Left ventricle myocardium inferior (tissue), 1 donor: Measurements from ENCODE around the gene GRIK4. TPM values are rescaled to one million over a fixed set of nuclear protein-coding genes. Genes with fewer than 3 reads are reported as not detected.

ENCODE experiments used
- DNase-seq: peaks from one replicate; pipeline ENCODE4 v3.0.0-alpha.2; 2020
- H3K27ac ChIP-seq: fragments of 200-600 bp; replicated peaks from 2 replicates; pipeline ENCODE4 v1.8.0; 2021
- H3K27me3 ChIP-seq: fragments of 200-600 bp; 2 replicates; pipeline ENCODE4 v1.8.0; 2021; ENCODE audit warnings: low read depth
- H3K36me3 ChIP-seq: fragments of 200-600 bp; 2 replicates; pipeline ENCODE4 v1.8.0; 2021
- H3K4me1 ChIP-seq: fragments of 200-600 bp; 2 replicates; pipeline ENCODE4 v1.8.0; 2021
- H3K4me3 ChIP-seq: fragments of 200-600 bp; 2 replicates; pipeline ENCODE4 v1.8.0; 2021; ENCODE audit warnings: mild to moderate bottlenecking, moderate library complexity
- H3K9me3 ChIP-seq: fragments of 200-600 bp; replicated peaks from 2 replicates; pipeline ENCODE4 v1.8.0; 2021
- intact Hi-C: fragments of 100-400 bp; cut with micrococcal nuclease; formaldehyde crosslinking; loops from one replicate; pipeline ENCODE4 v1.11.0; 2022
- total RNA-seq: library from RNA; stranded (reverse); fragmentation: NEBNext Ultra II Directional; extraction: Animal tissue kit (Norgen Biotek cat#: 25700); gene quantifications from one replicate; pipeline ENCODE4 v1.2.1, GENCODE V29; 2021
- TF ChIP-seq, protein P1 (sequence below): fragments of 200-600 bp; IDR thresholded peaks from 2 replicates; pipeline ENCODE4 v1.8.0; 2021; ENCODE audit warnings: antibody characterized with exemption, mild to moderate bottlenecking, borderline replicate concordance
- donor health status: DM: no; HTN: yes; CAD: no; lungs with severe emphysema.

Gene GRIK4
- total RNA-seq, 1 donor from 2014 or later, result 0.16 TPM

DNA sequence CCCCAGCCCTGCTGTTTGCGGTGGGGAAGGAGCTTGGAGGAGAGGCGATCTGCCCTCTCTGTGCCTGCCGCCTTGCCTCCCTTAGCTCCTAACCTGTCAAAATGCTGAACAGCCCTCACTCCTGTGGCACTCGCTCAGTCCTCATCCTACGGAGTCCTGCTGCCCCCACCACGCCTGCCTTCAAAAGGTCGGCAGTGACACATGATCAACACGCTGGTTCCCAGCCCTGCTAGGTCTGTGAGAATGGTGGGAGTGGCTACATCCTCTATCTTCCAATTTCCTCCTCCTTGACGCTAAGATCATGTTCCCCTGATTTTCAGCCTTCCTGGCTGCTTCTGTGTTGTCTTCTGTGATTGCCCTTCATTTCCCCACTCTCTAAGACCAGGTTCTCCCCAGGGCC lies 392.1 kb downstream of the GRIK4 start:
- no peak overlapping the region for H3K27ac ChIP-seq

DNA sequence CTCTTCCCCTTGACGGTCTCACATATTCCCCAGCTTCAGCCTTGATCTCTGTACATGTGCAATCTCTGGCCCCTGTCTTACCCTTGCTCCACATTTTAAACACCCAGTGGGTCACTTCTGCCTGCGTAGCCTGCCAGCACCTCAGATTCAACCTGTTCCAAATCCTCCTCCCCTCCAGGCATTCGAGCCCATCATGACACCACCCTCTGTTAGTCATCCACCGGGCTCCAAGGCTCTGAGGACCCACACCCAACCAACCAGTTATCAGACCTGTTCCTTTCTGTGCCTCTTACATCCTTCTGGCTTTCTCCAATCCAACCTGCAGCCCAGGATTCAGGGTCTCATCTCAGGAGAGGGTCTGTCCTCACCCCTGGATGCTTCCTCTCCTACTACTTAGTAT lies 392.6 kb downstream of the GRIK4 start:
- Histone ChIP-seq H3K4me1 (no peaks in the 10 kb centered on the region), H3K9me3 (no peaks in the 10 kb centered on the region), H3K27ac (no peak overlapping the region), H3K36me3 (no peaks in the 10 kb centered on the region), H3K27me3 (peaks cover 62% of the 10 kb centered on the region), H3K4me3 (no peak overlapping the region)
- intact Hi-C loops, result no loop called here
- DNase-seq, result no peak
- TF ChIP-seq, protein P1, sequence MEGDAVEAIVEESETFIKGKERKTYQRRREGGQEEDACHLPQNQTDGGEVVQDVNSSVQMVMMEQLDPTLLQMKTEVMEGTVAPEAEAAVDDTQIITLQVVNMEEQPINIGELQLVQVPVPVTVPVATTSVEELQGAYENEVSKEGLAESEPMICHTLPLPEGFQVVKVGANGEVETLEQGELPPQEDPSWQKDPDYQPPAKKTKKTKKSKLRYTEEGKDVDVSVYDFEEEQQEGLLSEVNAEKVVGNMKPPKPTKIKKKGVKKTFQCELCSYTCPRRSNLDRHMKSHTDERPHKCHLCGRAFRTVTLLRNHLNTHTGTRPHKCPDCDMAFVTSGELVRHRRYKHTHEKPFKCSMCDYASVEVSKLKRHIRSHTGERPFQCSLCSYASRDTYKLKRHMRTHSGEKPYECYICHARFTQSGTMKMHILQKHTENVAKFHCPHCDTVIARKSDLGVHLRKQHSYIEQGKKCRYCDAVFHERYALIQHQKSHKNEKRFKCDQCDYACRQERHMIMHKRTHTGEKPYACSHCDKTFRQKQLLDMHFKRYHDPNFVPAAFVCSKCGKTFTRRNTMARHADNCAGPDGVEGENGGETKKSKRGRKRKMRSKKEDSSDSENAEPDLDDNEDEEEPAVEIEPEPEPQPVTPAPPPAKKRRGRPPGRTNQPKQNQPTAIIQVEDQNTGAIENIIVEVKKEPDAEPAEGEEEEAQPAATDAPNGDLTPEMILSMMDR, result no peak

More for the DNA sequence above, 392.1 kb downstream of the GRIK4 start:
- Histone ChIP-seq H3K4me3 (no peak overlapping the region), H3K27me3 (peaks cover 67% of the 10 kb centered on the region), H3K36me3 (no peaks in the 10 kb centered on the region), H3K9me3 (no peaks in the 10 kb centered on the region), H3K4me1 (no peaks in the 10 kb centered on the region)
- intact Hi-C loops, result no loop called here
- no peak for DNase-seq
- TF ChIP-seq, protein P1, result no peak

DNA sequence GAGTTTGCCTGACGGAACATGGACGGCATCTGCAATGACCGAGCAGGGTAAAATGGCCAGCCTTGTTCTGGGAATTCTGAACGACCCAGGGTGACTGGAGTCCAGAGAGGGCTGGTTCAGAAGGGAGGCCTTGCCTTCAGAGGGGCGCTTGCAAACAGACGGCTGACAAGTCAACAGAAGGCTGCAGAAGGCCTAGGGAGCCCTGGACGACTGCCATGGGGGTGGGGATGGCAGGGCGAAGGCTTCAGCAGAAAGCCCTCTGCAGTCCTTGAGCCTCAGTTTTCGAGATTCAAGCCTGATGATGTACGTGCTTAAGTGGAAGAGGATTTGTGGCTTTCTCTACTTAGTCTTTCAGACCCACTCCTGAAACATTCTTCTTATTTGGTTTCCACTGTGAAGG lies 395.2 kb downstream of the GRIK4 start:
- no peaks in the 10 kb centered on the region for H3K9me3 ChIP-seq
- intact Hi-C loops, result no loop called here
- H3K27ac ChIP-seq, result no peak overlapping the region
- H3K4me3 ChIP-seq, result no peak overlapping the region
- TF ChIP-seq, protein P1, result no peak
- H3K27me3 ChIP-seq, result peaks cover 37% of the 10 kb centered on the region
- DNase-seq, result no peak
- H3K4me1 ChIP-seq, result no peaks in the 10 kb centered on the region
- H3K36me3 ChIP-seq, result no peaks in the 10 kb centered on the region

DNA sequence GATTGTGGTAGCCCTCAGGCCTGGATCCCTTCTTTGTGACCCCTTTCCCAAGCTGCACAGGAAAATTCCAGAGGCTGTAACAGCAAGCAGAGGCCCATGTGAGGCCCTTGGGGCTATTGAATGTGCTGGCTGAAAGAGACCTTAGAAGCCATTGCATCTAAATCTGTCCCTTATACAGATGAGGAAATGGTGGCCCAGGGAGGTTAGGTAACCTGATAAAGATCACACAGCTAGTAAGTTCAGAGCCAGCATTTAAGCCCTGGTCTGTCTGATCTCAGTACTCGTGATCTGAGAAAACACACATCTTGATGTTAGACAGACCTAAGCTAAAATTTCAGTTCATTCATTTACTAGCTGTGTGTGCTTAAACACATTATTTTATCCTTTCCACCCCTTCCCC lies 396.4 kb downstream of the GRIK4 start:
- no peak overlapping the region for H3K27ac ChIP-seq
- H3K27me3 ChIP-seq, result peaks cover 25% of the 10 kb centered on the region
- no peak for DNase-seq
- intact Hi-C loops, result no loop called here
- no peaks in the 10 kb centered on the region for H3K36me3 ChIP-seq
- no peaks in the 10 kb centered on the region for H3K9me3 ChIP-seq
- no peaks in the 10 kb centered on the region for H3K4me1 ChIP-seq
- no peak overlapping the region for H3K4me3 ChIP-seq
- TF ChIP-seq, protein P1, result no peak

DNA sequence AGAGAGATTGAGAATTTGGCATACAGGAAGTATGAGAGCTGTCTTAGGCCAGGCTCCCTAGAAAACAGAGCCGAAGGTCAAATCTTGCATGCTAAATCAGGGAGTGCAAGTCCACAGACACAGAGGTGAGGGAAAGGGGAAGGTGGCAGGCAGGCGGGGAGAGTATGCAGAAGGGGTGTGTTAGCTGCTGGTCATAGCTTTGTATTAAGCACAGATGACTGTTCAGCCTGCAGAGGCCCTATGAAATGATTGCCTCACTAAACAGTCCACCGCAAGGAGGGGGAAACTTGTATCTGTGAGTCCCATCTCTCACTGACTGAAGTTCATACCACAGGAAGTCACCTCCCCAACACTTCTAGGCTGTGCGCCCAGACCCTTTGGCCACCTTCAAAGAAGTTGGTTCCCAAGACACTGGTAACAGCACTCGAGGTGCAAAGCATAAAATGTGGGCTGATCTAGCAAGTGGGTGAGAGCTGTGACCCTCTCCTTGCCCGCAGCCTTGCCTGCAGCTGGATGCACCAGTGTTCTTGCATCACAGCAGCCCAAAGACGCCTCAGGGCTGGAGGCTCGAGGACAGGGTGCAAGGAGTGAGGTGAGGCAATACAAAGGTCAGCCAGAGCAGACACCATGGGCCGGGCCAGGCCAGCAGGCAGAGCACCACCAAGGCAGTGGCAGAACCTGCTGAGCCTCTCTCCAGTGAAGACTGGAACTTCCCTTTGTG lies 397.1 kb downstream of the GRIK4 start:
- intact Hi-C loops, result no loop called here
- no peak for DNase-seq
- no peak overlapping the region for H3K27ac ChIP-seq
- H3K4me1 ChIP-seq, result no peaks in the 10 kb centered on the region
- TF ChIP-seq, protein P1, result no peak
- H3K4me3 ChIP-seq, result no peak overlapping the region
- peaks cover 19% of the 10 kb centered on the region for H3K27me3 ChIP-seq
- H3K36me3 ChIP-seq, result no peaks in the 10 kb centered on the region
- H3K9me3 ChIP-seq, result no peaks in the 10 kb centered on the region
